ENCODE data around the gene MPP4.

MPP4 gene

DNA sequence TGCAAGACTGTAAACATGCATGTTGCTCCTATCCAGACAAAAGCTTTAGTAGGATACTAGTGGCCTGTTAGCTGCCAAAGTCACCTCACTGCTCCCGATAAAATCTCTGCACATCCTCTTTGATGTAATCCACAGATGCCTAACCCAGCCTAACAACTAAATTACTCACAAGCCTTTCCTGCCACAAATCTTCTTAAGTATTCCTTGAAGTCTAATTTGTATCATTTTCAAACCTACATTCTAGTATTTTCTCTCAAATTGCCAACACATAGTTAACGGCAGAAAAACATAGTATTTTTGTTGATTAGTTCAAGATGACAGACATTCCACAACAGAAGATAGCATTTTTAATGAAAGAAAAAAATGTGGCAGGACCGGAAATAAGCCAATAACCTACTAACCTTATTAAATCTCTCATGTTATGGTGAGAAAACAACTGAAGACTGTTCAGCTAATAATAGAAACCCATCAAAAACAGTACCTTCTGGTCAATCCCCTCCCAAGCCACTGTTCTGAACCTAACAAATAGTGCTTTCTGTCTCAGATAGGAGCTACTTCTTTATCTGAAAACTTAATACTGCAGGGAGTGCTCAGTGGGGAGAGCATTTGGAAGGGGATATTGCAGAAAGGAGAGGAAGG, at the start of gene MPP4:
Gene MPP4, minus strand, starts transcription at position 57 of the 639 bp plus-strand sequence. CDS start 4,690 bp downstream, outside the sequence.
- peak; percentile 54 for DNase-seq (ENCODE audit: low read depth)

- DNase-seq (ENCODE audit: low read depth), result no peak
Measured at GRCh38 chr2:201746551-201746950, 48.1 kb upstream of the MPP4 start.

GRCh38 chr2:201735486-201735885, 37.0 kb upstream of the MPP4 start:
- no peak for DNase-seq (ENCODE audit: low read depth)

DNA sequence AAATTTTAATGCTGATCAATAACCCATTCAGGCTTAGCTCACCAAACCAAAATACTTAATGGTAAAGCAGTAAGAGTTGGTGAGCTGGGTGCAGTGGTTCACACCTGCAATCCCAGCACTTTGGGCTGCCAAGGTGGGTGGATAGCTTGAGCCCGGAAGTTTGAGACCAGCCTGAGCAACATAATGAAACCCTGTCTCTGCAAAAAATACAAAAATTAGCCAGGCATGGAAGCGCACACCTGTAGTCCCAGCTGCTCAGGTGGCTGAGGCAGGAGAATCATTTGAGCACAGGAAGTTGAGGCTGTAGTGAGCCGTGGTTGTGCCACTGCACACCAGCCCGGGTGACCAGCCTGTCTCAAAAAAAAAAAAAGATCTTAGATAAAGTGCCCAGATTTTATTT, 35.7 kb upstream of the MPP4 start:
- no peak for DNase-seq (ENCODE audit: low read depth)

DNA sequence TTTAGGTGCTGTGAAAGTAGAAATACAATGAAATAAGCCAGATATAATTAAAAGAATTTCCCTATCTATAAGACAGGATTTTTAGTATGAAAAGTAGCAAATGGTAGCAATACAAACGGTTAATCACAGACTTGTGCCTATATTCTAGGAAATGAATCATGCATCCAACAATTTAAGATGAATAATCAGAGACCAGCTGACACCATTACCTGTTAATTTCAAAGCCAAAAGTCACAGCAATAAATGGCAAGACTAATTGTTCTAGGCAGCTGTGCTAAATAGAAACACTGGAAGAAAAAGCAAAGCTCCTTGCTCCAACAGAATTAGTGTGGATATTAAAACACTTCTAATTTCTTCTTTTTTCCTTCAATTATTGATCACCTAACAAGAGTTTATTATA, 35.1 kb upstream of the MPP4 start:
- no peak for DNase-seq (ENCODE audit: low read depth)

DNA sequence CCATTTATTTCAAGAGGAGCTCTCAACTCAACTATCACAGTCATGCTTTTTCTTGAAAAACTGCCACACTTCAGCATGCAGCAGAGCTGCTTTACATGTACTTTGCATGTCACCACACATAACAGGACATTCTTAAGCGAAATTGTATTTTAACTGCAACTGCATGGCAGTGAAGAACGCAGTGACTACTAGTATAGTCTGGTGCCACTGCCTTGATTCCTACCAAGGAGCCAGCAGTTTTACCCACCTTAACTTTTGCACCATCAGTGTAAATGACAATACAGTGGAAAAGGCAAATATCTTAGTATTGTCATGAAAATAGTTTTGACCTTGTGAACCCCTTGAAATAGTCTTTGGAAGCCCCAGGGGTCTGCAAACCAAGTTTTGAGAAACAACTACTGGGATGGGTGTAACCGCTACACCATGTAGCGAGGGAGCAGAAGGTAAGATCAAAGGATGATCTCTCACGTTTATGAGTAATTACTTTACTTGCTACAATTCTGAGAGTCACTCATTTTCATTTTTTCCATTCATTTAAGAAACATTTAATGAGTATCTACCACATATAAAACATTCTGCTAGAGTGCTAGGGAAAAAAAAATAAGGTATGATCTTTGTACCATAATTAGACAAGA, 32.3 kb upstream of the MPP4 start:
- DNase-seq (ENCODE audit: low read depth), result no peak

GRCh38 chr2:201715459-201715858, 17.0 kb upstream of the MPP4 start:
- no peak for DNase-seq (ENCODE audit: low read depth)

DNA sequence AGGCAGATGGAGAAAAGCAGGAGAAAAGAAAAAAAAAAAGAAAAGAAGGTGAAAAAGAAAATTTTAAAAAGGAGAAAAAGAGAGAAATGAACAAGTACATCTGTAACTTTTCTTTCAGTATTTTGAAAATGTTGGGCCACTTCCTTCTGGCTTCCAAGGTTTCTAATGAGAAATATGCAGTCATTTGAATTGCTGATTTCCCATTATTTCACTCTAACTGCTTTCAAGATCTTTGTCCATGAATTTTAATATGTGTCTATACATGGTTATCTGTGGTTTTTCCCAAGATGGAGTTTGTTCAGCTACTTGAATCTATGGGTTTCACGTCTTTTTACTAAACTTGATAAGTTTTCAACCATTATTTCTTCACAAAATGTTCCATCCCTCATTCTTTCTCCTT, 14.3 kb upstream of the MPP4 start:
- no peak for DNase-seq (ENCODE audit: low read depth)

DNA sequence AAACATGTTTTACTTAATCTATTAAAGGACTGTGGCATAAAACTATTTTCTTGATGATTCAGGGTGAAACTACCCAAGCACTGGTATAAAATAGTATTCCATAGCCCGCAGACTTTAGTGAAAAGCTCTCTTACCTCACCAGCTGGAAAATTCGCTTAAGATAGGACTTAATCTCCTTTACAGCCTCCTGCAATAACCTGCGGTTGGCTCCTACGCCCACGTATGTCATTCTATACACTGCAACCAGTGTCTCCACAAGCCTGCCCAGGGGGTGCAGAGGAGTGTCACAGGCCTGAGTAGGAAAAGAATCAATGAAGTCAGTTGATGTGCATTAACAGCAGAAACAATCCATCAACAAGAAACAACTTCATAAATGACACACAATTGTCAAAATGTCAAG, 11.3 kb upstream of the MPP4 start:
- peak; percentile 59 for DNase-seq (ENCODE audit: low read depth)

GRCh38 chr2:201709049-201709448, 10.6 kb upstream of the MPP4 start:
- DNase-seq (ENCODE audit: low read depth), result no peak

GRCh38 chr2:201707753-201708152, 9.3 kb upstream of the MPP4 start:
- peak; percentile 30 for DNase-seq (ENCODE audit: low read depth)

DNA sequence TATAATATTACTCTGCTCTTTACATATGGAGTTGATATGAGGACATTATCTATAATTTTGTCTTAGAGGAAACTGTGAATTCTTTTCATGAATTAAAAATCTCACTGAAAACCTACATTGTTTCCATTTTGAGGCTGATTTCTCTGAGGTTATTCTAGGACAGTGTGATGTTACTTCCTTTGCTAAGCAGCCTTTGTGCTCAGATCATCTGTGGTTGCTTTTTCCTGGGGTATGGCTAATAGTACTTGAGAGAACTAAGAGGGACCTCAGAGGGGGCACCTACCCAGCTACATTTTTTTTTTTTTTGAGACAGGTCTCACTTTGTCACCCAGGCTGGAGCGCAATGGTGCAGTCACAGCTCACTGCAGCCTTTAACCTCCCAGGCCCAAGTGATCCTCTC, 8.7 kb upstream of the MPP4 start:
- no peak for DNase-seq (ENCODE audit: low read depth)

- no peak for DNase-seq (ENCODE audit: low read depth)
Measured at GRCh38 chr2:201704536-201704935, 6.1 kb upstream of the MPP4 start.

DNA sequence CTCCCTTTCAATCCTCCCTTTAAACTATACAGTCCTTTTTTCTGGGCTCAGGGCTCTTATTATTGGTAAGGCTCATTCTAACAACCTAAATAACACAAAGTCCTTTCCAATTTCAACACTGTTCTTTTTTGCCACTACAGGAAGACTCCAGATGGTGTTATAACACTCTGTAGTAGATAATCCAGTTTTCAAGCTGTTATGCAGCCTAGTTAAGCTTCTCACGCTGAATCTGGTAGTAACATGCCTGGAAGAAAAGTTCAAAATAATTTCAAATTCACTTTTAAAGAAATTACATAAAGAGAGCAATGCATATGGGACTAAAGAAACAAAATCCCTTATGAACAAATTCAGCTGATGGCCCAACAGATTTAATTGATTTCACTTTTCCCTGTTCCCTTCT, 3.2 kb upstream of the MPP4 start:
- DNase-seq (ENCODE audit: low read depth), result no peak

- no peak for DNase-seq (ENCODE audit: low read depth)
Measured at GRCh38 chr2:201699416-201699815, 972 bp upstream of the MPP4 start.

DNA sequence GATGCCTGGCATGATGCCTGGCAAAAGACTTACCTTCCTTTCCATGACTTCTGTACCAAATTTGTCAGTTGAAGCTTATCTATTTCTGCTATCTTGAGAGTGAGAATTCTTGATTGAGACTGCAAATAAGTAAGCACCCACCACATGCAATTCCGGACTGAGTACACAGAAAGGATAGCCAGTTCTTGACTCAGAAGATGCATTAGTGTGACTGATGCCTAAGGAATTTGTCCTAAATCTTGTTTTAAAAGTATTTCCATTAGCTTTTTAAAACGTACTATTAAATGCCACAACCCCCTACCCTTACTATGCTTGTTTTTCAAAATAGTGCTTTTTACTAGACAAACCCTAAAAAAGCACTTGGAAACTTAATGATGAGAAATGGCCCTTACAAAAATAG, 545 bp downstream of the MPP4 start:
- peak; percentile 84 for DNase-seq (ENCODE audit: low read depth)

GRCh38 chr2:201696151-201696659, 2.2 kb downstream of the MPP4 start:
- DNase-seq (ENCODE audit: low read depth), result peak; percentile 83

DNA sequence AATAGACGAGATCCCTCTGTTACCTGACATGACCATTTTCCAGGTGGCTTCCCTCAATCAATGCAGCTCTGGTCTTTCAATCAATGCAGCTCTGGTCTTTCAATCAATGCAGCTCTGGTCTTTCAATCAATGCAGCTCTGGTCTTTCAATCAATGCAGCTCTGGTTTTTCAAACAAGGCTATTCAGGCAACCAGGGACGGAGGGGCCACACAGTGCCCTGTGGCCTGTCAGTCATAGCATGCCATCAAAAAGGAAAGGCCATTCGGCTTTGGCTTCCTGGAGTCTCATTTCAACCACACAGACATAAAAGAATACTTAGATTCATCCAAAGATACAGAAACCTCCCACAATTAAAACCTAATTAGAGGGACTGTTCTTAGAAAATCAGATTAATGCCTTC, 13.3 kb downstream of the MPP4 start:
- DNase-seq (ENCODE audit: low read depth), result no peak

DNA sequence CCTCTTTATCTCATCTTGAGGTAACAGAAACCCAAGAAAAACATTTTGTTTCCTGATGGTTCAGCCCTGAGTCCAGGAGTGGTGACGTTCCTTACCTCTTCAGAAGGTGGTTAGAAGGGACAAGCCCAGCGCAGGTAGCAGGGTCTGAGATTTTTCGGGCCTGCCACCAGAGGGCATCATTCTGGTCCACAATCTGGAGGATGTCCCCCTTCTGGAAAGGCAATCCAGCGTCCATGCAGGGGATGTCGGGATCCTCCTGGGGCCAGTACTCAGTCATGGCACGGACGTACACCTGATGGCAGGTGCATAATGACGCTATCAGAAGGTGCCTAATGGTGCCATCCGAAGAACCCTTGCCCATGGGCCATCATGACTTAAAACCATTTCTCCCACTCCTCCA, 17.7 kb downstream of the MPP4 start:
- no peak for DNase-seq (ENCODE audit: low read depth)

DNA sequence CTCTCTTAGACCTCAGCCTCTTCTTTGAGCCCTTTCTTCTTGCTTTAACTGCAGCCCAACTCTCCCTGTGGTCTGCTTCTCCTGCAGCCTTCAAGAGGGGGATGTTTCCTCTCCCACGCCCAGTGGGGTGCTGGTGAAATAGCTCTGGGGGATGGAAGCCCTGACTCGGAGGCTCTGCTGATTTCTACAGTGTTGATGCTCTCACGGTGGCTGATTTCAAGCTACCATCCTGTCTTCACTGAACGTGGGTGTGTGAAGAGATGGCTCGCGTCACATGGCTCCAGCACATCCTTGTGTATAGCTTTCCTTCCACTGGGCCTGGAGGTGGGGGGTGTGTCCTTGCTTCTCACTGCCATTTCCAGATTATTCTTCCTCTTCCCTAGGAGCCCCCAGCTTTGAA, 20.0 kb downstream of the MPP4 start:
- no peak for DNase-seq (ENCODE audit: low read depth)

DNA sequence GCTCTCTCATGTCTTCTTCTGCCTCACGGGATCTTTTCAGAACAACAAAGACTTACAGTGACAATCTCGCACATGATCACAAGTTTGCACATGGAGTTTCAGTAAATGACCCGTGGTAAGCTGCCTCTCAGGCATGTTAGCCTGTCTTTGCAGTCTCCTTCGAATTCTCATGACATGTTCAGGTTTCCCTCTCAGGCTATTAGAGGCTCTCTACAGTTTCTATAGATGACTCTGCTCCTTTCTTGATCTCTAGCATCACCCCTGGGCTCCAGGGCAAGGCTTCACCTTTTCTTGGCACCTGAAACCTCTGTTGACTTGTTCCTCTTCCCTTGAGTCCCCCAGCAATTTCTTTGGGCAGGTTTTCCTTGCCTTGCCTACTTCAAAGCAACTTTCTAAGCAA, 23.0 kb downstream of the MPP4 start:
- DNase-seq (ENCODE audit: low read depth), result no peak

DNA sequence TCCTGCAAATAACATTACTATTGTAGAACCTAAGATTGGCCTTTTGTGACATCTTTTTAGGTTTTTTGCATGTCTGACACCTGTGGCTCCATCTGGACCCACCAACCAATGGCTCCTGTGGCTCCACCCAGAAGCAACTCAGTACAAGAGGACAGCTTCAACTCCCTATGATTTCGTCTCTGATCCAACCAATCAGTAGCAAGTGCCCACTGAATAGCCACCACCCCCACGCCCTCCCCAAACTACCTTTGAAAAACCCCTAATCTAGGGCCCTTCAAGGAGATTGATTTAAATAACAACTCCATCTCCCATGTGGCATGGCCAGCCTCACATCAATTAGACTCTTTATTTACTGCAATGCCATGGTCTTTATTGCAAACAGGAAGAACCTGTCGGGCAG, 23.6 kb downstream of the MPP4 start:
- DNase-seq (ENCODE audit: low read depth), result no peak

- DNase-seq (ENCODE audit: low read depth), result no peak
Measured at GRCh38 chr2:201674298-201674697, 24.1 kb downstream of the MPP4 start.

DNA sequence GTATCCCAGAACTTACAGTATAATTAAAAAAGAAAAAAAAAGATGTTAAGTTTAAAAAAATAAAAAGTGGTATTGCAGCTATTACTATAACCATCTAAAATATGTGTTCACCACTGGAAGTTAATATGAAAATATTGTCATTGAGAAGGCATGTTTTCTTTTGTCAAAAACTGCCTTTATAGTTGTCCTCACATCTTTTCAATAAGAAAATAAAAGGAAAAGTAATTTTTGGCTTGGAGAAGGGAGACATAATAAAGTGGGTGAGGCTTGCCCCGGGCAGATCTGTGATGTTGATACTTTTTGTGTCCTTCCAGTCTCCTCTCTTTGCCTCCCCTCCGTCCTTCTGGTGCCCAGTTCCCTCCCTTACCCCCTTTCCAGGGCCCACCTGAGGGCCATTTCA, 24.9 kb downstream of the MPP4 start:
- DNase-seq (ENCODE audit: low read depth), result no peak

Measured in amniotic epithelial cell (primary cell).